Keratinocyte (primary cell): Measurements from ENCODE around the gene NT5M.

Experiments
- EZH2 ChIP-seq: IDR thresholded peaks from one replicate; pipeline ENCODE4 v1.6.1; 2012; ENCODE audit warnings: inconsistent platforms, mild to moderate bottlenecking, low read length, moderate library complexity
- TF ChIP-seq, protein P1 (sequence below), 3 experiments: IDR thresholded peaks in 1 of 3; conservative IDR thresholded peaks in 1 of 3; optimal IDR thresholded peaks in 1 of 3; 2 replicates in 2 of 3; 3 replicates in 1 of 3; pipeline versions ENCODE3 to v1.5.1; 2011; ENCODE audit warnings: low read length in 3 of 3, mild to moderate bottlenecking in 3 of 3, moderate library complexity in 2 of 3, control low read depth in 1 of 3, inconsistent platforms in 1 of 3; ENCODE audit not compliant: insufficient read depth in 2 of 3; ENCODE audit errors: extremely low read depth in 1 of 3

DNA sequence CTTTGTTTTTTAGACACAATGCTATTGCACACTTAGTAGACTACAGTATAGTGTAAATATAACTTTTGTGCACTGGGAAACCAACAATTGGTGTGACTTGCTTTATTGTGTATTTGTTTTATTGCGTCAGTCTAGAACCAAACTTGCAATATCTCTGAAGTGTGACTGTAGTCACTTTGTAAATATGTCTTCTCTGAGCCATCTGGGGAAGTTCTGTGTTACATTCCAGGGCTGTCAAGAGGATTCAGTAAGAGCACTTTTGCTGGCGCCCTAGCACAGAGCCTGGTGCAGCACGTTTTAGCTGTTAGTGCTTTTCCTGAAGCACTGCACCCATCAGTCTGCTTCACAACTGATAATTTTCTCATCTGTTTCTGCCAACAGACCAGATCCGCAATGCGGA is 73.2 kb downstream of the NT5M start:
- TF ChIP-seq, protein P1, sequence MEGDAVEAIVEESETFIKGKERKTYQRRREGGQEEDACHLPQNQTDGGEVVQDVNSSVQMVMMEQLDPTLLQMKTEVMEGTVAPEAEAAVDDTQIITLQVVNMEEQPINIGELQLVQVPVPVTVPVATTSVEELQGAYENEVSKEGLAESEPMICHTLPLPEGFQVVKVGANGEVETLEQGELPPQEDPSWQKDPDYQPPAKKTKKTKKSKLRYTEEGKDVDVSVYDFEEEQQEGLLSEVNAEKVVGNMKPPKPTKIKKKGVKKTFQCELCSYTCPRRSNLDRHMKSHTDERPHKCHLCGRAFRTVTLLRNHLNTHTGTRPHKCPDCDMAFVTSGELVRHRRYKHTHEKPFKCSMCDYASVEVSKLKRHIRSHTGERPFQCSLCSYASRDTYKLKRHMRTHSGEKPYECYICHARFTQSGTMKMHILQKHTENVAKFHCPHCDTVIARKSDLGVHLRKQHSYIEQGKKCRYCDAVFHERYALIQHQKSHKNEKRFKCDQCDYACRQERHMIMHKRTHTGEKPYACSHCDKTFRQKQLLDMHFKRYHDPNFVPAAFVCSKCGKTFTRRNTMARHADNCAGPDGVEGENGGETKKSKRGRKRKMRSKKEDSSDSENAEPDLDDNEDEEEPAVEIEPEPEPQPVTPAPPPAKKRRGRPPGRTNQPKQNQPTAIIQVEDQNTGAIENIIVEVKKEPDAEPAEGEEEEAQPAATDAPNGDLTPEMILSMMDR (optimal IDR thresholded peaks at IDR 0.05 in 1 of 3, IDR thresholded peaks at IDR 0.05 in 1 of 3, conservative IDR thresholded peaks at IDR 0.05 in 1 of 3; ENCODE audit: extremely low read depth in 1 of 3, insufficient read depth in 2 of 3, low read length in 3 of 3), result no peak
- no peak for TF ChIP-seq EZH2
